Sigmoid colon (tissue), 7 donors: ENCODE measurements around the gene FHAD1. TPM values are rescaled to one million over a fixed set of nuclear protein-coding genes. Genes with fewer than 3 reads are reported as not detected.

Source experiments
- DNase-seq: peaks from one replicate; pipeline ENCODE4 v3.0.0-alpha.2; 2019
- H3K27ac ChIP-seq, 4 donors: fragments of 200-600 bp; sonication (generic); one replicate each; pipeline ENCODE4 v1.5.1; 2016 to 2019; ENCODE audit warnings: mild to moderate bottlenecking in 1 of 4
- H3K27me3 ChIP-seq, 3 donors: fragments of 200-600 bp; sonication (generic); one replicate each; pipeline ENCODE4 v1.5.1; 2019; ENCODE audit warnings: mild to moderate bottlenecking in 1 of 3
- H3K36me3 ChIP-seq, 4 donors: fragments of 200-600 bp; sonication (generic); one replicate each; pipeline ENCODE4 v1.5.1; 2016 to 2019
- H3K4me1 ChIP-seq, 4 donors: fragments of 200-600 bp; sonication (generic); one replicate each; pipeline ENCODE4 v1.5.1; 2017 to 2019
- H3K4me3 ChIP-seq, 4 donors: fragments of 200-600 bp; sonication (generic); one replicate each; pipeline ENCODE4 v1.5.1; 2017 to 2019; ENCODE audit warnings: mild to moderate bottlenecking in 2 of 4, moderate library complexity in 1 of 4
- H3K9me3 ChIP-seq, 4 donors: fragments of 200-600 bp in 3 of 4; sonication (generic) in 3 of 4; one replicate each; pipeline versions ENCODE4 v1.5.1 to v1.6.1; 2013 to 2019
- EP300 ChIP-seq, 4 donors: sonication (generic); formaldehyde crosslinking; IDR thresholded peaks; one replicate each; pipeline ENCODE4 v1.6.1; 2017; ENCODE audit warnings: antibody characterized with exemption in 4 of 4
- POLR2A ChIP-seq, 2 donors: fragments of 450-650 bp; IDR thresholded peaks; one replicate each; pipeline ENCODE4 v1.6.1; 2016; ENCODE audit warnings: antibody characterized with exemption in 2 of 2, mild to moderate bottlenecking in 2 of 2, moderate library complexity in 2 of 2
- POLR2AphosphoS5 ChIP-seq, 4 donors: sonication (generic); formaldehyde crosslinking; IDR thresholded peaks; one replicate each; pipeline ENCODE4 v1.6.1; 2017; ENCODE audit warnings: antibody characterized with exemption in 4 of 4
- WGBS, 2 donors: extraction: QIAGEN DNeasy Blood & Tissue Kit; methylation state at CpG; one replicate each; pipeline ENCODE4 v1.1.7; 2013; 5-methylcytosine and 5-hydroxymethylcytosine counted together
- intact Hi-C: fragments of 100-400 bp; cut with DNase I; formaldehyde crosslinking; loops from one replicate; pipeline ENCODE4 v1.15.1; 2023
- polyA plus RNA-seq, 3 donors: library from polyadenylated mRNA; stranded (reverse); fragments of 200-250 nt; gene quantifications; one replicate each; pipeline ENCODE4 v1.2.3, GENCODE V29; 2013
- total RNA-seq, 4 donors: library from RNA; depleted of rRNA; stranded (reverse); fragments of >200 nt; gene quantifications; one replicate each; pipeline ENCODE4 v1.1.0, GENCODE V29; 2016
- TF ChIP-seq, protein P1 (sequence below), 4 experiments: fragments of 450-650 bp in 3 of 4; fragments of 200-600 bp in 1 of 4; IDR thresholded peaks; one replicate each; pipeline ENCODE4 v1.5.1; 2016 to 2019; ENCODE audit warnings: antibody characterized with exemption in 4 of 4, mild to moderate bottlenecking in 3 of 4, moderate library complexity in 2 of 4
- donor health status: healthy with polysubstance abuse.
- donor health status: Bipolar disorder and iron deficiency.
- donor health status: healthy.

Gene FHAD1
- total and polyA plus RNA-seq, 7 donors = 0.27 to 1.8 (median 0.92) TPM; not detected in 2

DNA sequence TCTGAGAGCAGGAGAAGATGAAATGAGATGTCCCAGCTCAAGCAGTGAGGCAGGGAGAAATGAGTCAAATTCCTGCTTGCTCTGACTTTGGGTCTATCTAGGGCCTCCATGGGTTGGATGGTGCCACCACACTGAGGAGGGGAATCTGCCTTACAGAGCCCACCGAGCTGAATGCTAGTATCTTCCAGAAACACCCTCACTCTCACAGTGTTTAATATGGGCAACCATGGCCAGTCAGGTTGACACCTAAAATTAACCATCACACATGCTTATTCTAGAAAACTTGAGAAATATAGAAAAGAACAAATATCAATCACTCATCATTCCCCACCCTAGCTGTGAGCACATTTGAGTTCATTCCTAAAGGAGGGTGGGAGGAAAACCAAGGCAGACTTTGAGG, 29.4 kb upstream of the FHAD1 start:
- Histone ChIP-seq H3K4me1 (peaks cover 0 to 41% (median 33%) of the 10 kb centered on the region in 4 donors), H3K36me3 (peaks cover 4 to 20% (median 7%) of the 10 kb centered on the region in 4 donors), H3K27me3 (no peaks in the 10 kb centered on the region), H3K4me3 (no peak overlapping the region), H3K9me3 (no peaks in the 10 kb centered on the region), H3K27ac (no peak overlapping the region)
- DNase-seq = peak; percentile 20
- WGBS, 2 donors = 95 to 97% methylated on average over 1 of the region's 1 CpG
- TF ChIP-seq POLR2A (IDR thresholded peaks at IDR 0.05) = no peak
- TF ChIP-seq POLR2AphosphoS5 (IDR thresholded peaks at IDR 0.05) = no peak
- no peak for TF ChIP-seq EP300 (IDR thresholded peaks at IDR 0.05)
- TF ChIP-seq, protein P1, sequence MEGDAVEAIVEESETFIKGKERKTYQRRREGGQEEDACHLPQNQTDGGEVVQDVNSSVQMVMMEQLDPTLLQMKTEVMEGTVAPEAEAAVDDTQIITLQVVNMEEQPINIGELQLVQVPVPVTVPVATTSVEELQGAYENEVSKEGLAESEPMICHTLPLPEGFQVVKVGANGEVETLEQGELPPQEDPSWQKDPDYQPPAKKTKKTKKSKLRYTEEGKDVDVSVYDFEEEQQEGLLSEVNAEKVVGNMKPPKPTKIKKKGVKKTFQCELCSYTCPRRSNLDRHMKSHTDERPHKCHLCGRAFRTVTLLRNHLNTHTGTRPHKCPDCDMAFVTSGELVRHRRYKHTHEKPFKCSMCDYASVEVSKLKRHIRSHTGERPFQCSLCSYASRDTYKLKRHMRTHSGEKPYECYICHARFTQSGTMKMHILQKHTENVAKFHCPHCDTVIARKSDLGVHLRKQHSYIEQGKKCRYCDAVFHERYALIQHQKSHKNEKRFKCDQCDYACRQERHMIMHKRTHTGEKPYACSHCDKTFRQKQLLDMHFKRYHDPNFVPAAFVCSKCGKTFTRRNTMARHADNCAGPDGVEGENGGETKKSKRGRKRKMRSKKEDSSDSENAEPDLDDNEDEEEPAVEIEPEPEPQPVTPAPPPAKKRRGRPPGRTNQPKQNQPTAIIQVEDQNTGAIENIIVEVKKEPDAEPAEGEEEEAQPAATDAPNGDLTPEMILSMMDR (IDR thresholded peaks at IDR 0.05) = no peak
- intact Hi-C loops = no loop called here

DNA sequence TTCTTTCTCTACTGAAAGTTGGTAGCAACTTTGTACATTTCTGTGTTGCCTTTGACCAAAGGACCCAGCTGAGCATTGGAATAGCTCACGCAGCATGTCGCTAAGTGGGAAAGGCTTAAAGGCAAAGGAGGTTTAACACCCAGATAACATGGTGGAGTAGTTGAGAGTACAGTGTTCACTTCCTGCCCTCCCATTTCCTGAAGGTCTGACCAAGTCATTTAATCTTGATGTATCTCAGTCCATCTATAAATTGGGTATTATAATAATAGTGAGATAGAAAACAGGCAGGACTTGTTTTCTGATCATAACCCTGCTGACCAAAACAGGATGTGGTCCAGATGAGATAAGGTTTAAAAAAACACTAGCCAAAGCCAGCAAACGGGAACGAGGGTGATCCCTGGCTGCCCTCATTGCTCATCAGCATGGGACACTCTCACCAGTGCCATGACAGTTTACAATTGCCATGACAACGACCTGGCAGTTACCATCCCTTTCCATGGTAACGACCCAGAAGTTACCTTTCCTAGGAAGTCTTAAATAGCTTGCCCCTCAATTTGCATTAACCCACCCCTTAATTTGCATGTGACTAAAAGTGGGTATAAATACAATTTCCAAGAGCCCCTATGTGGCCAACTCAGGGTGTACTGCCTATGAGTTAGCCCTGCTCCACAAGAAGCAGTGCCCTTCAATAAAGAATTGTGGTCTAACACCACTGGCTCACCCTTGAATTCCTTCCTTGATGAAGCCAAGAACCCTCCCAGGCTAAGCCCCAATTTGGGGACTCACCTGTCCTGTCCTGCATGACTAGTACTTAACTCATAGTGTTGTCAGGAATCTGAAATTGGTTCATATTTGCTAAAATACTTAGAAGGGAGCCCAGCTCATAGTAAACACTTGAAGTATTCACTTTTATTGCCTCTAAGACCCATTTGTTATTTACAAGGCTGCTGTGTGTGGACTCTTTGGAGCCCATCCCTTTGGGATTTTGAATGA, 28.4 kb upstream of the FHAD1 start:
- Histone ChIP-seq H3K4me1 (peaks cover 0 to 31% (median 24%) of the 10 kb centered on the region in 4 donors), H3K4me3 (no peak overlapping the region), H3K27ac (no peak overlapping the region), H3K9me3 (no peaks in the 10 kb centered on the region), H3K27me3 (no peaks in the 10 kb centered on the region), H3K36me3 (peaks cover 4 to 20% (median 7%) of the 10 kb centered on the region in 4 donors)
- TF ChIP-seq EP300 (IDR thresholded peaks at IDR 0.05) (no peak), POLR2AphosphoS5 (IDR thresholded peaks at IDR 0.05) (peak in 1 of 4 donors; percentile 18), POLR2A (IDR thresholded peaks at IDR 0.05) (no peak)
- TF ChIP-seq, protein P1 (IDR thresholded peaks at IDR 0.05) = no peak
- WGBS, 2 donors = 74 to 79% methylated on average over 6 of the region's 6 CpGs
- DNase-seq = peak; percentile 54
- intact Hi-C loops = no loop called here

DNA sequence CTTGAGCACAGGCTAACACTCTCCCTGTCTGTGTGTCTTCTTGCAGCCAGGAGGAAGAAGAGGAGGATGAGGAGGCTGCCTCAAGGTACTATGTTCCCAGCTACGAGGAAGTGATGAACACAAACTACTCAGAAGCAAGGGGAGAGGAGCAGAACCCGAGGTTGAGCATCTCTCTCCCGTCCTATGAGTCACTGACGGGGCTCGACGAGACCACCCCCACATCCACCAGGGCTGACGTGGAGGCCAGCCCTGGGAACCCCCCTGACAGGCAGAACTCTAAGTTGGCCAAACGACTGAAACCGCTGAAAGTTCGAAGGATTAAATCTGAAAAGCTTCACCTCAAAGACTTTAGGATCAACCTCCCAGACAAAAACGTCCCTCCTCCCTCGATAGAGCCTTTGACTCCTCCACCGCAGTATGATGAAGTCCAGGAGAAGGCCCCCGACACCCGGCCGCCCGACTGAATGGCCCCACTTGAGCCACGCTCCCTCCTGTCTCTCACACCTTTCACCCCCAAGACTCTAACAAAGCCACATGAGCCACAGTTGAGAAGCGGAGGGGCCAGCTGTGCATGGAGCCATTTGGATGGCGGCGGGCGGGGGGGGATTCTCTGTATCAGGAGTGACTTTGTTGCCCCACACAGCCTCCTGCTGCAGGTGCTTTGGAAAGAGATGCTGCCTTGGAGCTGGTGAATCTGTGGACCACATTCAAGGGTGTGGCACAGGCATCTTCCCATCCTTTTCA, 27.6 kb upstream of the FHAD1 start:
- DNase-seq = peak; percentile 60
- H3K4me3 ChIP-seq = no peak overlapping the region
- H3K27me3 ChIP-seq = no peaks in the 10 kb centered on the region
- intact Hi-C loops = no loop called here
- H3K4me1 ChIP-seq = peaks cover 0 to 23% (median 15%) of the 10 kb centered on the region in 4 donors
- H3K9me3 ChIP-seq = no peaks in the 10 kb centered on the region
- 87 to 93% methylated on average over 22 of the region's 22 CpGs for WGBS, 2 donors
- H3K36me3 ChIP-seq = peaks cover 4 to 20% (median 7%) of the 10 kb centered on the region in 4 donors
- no peak overlapping the region for H3K27ac ChIP-seq
- no peak for TF ChIP-seq POLR2AphosphoS5 (IDR thresholded peaks at IDR 0.05)
- no peak for TF ChIP-seq POLR2A (IDR thresholded peaks at IDR 0.05)
- no peak for TF ChIP-seq EP300 (IDR thresholded peaks at IDR 0.05)
- TF ChIP-seq, protein P1 (IDR thresholded peaks at IDR 0.05) = no peak

DNA sequence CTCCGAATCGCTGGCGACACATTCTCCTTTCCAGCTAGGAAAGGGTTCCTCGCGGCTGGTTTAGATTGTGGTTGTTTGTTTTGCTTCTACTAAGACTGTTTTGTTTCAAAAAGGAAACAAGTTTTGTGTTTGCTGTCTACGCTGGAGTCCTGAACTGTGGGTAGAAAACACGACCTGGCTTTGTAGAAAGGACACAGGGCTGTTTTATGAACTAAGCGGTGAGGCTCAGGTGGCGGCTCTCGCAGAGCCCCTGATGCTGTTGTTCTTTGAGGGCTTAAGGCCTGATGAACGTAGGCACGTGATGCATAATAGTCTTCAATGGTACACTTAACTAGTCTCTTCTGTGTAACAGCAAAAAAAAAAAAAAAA, 27.0 kb upstream of the FHAD1 start:
- Histone ChIP-seq H3K9me3 (no peaks in the 10 kb centered on the region), H3K4me1 (peaks cover 0 to 17% (median 10%) of the 10 kb centered on the region in 4 donors), H3K36me3 (peaks cover 4 to 20% (median 7%) of the 10 kb centered on the region in 4 donors), H3K4me3 (no peak overlapping the region), H3K27me3 (no peaks in the 10 kb centered on the region), H3K27ac (no peak overlapping the region)
- TF ChIP-seq EP300 (IDR thresholded peaks at IDR 0.05) = no peak
- TF ChIP-seq POLR2A (IDR thresholded peaks at IDR 0.05) = no peak
- WGBS, 2 donors = 83 to 84% methylated on average over 12 of the region's 12 CpGs
- DNase-seq = no peak
- intact Hi-C loops = no loop called here
